GM21619 (cell line): ENCODE measurements around the gene DLGAP1.

Source experiments
- ATAC-seq: cut with Tn5 transposase; IDR thresholded peaks from one replicate; pipeline ENCODE4 v1.9.1; 2021; ENCODE audit not compliant: unreplicated experiment

Gene DLGAP1

DNA sequence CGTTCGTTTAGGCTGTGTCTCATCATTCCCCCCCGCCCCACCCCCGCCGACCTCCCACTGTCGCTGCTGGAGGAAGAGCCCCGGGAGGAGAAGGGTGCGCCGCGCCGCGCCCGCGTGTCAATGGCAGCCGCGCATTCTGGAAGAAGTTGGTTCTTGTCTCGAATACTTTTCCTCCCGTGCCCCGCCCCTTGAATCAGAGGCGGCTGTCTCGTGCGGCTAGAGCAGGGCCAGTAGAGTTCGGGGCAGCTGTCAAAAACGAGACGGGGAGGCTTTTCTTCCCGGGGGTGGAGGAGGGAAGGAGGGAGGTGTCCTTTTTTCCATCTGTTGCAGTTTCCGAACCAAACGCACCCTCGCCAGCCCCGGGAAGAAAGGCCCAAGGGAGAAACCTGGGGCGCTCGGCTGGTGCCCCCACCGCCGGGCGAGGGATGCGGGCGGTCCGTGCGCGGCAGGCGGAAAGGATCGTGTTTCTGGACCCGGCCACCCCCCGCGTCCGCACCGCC is 1005.5 kb downstream of the DLGAP1 start:
- no peak for ATAC-seq

DNA sequence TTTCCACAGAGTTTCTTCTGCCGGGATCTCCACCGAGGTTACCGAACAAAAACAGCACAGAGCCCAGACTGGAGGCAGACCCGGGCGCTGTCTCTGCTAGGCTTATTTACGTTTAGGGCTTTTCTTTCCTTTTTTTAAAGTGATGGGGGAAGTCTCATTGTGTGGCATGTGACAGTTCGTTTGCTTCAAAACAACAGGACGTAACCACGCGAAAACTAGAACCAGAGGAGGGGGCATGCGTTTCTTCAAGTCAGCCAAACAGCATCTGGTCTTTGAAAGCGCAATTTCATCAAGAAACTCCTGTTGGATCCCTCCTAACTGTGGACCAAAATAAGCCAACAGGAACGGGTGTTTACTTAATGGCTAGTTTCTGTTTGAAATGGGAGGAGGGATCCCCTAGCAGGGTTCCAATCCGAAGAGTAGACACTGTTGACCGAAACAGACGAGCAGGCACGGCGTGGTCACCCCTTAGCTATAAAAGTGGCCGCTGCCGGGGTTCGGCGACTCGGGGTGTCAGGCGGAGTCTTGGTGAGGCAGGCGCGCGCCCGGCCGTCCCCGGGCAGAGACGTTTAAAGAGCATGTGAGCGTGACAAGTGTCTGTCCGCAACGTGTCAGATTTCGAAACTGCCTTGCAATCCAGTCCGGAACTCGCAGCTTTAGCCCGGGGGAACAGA is 1006.1 kb downstream of the DLGAP1 start:
- peak; percentile 45 for ATAC-seq

GRCh38 chr18:3447895-3448837 is 1006.9 kb downstream of the DLGAP1 start:
- peak; percentile 63 for ATAC-seq

DNA sequence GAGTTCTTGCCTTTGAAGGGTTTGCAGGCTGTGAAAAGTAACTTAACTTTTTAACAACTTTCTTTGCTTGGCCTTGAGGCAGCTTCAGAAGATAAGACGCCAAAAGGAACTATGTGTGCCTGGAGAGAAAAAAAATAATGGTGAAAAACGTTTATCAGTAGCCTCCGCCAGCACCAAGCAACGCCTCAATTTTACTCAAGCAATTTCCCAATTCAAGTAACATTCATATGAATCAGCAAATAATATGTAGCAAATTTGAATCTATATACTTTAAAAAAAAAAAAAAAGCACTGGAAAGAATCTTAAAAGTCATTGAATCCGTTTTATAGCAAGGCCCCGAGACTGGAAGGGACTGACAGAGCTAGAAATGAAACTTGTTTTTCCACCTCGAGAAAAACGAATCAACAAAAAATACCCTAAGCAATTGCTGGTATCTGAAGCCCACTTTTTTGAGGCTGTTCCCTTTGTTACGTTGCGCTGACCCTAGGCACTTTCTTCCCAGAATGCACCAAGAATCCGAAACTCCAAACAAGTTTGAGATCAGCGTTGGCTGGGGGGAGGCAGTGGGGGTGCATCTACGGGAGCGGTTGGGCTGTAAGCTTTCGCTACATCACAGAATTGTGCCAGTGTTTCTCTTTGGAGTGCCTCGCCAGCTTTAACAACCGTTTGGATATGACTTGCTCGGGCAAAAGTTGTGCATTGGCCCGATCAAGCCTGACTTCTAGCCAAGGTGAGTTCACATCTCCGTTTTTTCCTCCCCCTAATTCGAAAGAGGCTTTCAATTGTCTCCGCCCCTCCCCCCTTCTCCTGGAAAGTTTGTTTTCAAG is 1007.8 kb downstream of the DLGAP1 start:
- no peak for ATAC-seq
